Testis (tissue), 2 donors: ENCODE data around the gene TMEM30B.

Experiments used
- POLR2A ChIP-seq: fragments of 450-650 bp; IDR thresholded peaks from one replicate; pipeline ENCODE4 v1.6.1; 2017; ENCODE audit warnings: antibody characterized with exemption, mild to moderate bottlenecking, moderate library complexity
- TF ChIP-seq, protein P1 (sequence below), 3 experiments: fragments of 450-650 bp in 2 of 3; fragments of 200-600 bp in 1 of 3; sonication (generic) in 1 of 3; IDR thresholded peaks; one replicate each; pipeline ENCODE4 v1.5.1; 2016 to 2019; ENCODE audit warnings: antibody characterized with exemption in 3 of 3, mild to moderate bottlenecking in 2 of 3, moderate library complexity in 1 of 3

DNA sequence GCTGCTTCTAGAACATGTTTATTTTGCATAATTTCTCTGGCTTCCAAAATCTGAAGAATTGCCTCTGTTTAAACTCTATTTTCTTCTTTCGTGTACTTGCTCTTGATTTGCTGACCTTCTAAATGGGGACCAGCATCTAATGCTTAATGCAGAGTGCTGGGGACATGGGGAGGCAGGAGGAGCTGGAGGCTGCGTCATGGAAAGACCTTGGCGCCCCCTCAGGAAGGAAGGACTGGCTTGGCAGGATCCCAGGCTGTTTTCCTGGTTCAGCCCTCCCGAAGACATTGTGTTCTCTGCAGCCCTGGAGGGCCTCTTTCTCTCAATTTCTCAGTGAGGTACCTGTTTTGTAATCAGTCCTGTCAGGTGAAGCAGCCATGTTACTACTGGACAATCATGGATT is 45.7 kb upstream of the TMEM30B start:
- TF ChIP-seq, protein P1, sequence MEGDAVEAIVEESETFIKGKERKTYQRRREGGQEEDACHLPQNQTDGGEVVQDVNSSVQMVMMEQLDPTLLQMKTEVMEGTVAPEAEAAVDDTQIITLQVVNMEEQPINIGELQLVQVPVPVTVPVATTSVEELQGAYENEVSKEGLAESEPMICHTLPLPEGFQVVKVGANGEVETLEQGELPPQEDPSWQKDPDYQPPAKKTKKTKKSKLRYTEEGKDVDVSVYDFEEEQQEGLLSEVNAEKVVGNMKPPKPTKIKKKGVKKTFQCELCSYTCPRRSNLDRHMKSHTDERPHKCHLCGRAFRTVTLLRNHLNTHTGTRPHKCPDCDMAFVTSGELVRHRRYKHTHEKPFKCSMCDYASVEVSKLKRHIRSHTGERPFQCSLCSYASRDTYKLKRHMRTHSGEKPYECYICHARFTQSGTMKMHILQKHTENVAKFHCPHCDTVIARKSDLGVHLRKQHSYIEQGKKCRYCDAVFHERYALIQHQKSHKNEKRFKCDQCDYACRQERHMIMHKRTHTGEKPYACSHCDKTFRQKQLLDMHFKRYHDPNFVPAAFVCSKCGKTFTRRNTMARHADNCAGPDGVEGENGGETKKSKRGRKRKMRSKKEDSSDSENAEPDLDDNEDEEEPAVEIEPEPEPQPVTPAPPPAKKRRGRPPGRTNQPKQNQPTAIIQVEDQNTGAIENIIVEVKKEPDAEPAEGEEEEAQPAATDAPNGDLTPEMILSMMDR (IDR thresholded peaks at IDR 0.05), result no peak
- no peak for TF ChIP-seq POLR2A
